ENCODE measurements around the gene SLC35F3.

GRCh38 chr1:234185438-234185837 lies 281.0 kb downstream of the SLC35F3 start:
- TF ChIP-seq, protein P1, sequence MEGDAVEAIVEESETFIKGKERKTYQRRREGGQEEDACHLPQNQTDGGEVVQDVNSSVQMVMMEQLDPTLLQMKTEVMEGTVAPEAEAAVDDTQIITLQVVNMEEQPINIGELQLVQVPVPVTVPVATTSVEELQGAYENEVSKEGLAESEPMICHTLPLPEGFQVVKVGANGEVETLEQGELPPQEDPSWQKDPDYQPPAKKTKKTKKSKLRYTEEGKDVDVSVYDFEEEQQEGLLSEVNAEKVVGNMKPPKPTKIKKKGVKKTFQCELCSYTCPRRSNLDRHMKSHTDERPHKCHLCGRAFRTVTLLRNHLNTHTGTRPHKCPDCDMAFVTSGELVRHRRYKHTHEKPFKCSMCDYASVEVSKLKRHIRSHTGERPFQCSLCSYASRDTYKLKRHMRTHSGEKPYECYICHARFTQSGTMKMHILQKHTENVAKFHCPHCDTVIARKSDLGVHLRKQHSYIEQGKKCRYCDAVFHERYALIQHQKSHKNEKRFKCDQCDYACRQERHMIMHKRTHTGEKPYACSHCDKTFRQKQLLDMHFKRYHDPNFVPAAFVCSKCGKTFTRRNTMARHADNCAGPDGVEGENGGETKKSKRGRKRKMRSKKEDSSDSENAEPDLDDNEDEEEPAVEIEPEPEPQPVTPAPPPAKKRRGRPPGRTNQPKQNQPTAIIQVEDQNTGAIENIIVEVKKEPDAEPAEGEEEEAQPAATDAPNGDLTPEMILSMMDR (optimal IDR thresholded peaks at IDR 0.05 in 1 of 3, IDR thresholded peaks at IDR 0.05 in 1 of 3, conservative IDR thresholded peaks at IDR 0.05 in 1 of 3; ENCODE audit: extremely low read depth in 1 of 3, insufficient read depth in 2 of 3, low read length in 3 of 3), result no peak
- TF ChIP-seq EZH2 (IDR thresholded peaks at IDR 0.05; ENCODE audit: low read length), result no peak
